Ishikawa (cell line): Measurements from ENCODE around the gene NR1D1.

Source experiments
- CEBPB ChIP-seq: IDR thresholded peaks from 2 replicates; pipeline ENCODE4 v1.6.1; 2012
- CREB1 ChIP-seq: IDR thresholded peaks from 2 replicates; pipeline ENCODE4 v1.6.1; 2012; ENCODE audit warnings: low read depth
- EGR1 ChIP-seq: IDR thresholded peaks from 2 replicates; pipeline ENCODE4 v1.6.1; 2012
- EP300 ChIP-seq: IDR thresholded peaks from 2 replicates; pipeline ENCODE4 v1.6.1; 2012; ENCODE audit warnings: borderline replicate concordance
- FOXM1 ChIP-seq: IDR thresholded peaks from 2 replicates; pipeline ENCODE4 v1.6.1; 2012; ENCODE audit warnings: low read depth, borderline replicate concordance
- NFIC ChIP-seq: IDR thresholded peaks from 2 replicates; pipeline ENCODE4 v1.6.1; 2012
- RAD21 ChIP-seq: IDR thresholded peaks from 2 replicates; pipeline ENCODE4 v1.6.1; 2012; ENCODE audit warnings: low read depth
- TAF1 ChIP-seq: IDR thresholded peaks from 2 replicates; pipeline ENCODE4 v1.6.1; 2012; ENCODE audit warnings: low read depth, mild to moderate bottlenecking
- TCF12 ChIP-seq: IDR thresholded peaks from 2 replicates; pipeline ENCODE4 v1.6.1; 2012; ENCODE audit warnings: low read depth
- TEAD4 ChIP-seq: IDR thresholded peaks from 2 replicates; pipeline ENCODE4 v1.6.1; 2012
- YY1 ChIP-seq: IDR thresholded peaks from 2 replicates; pipeline ENCODE4 v1.6.1; 2012; ENCODE audit warnings: low read depth
- ZBTB7A ChIP-seq: IDR thresholded peaks from 2 replicates; pipeline ENCODE4 v1.6.1; 2012; ENCODE audit warnings: low read depth
- TF ChIP-seq, protein P1 (sequence below): IDR thresholded peaks from 2 replicates; pipeline ENCODE4 v1.6.1; 2012
- TF ChIP-seq, protein P2 (sequence below): IDR thresholded peaks from 2 replicates; pipeline ENCODE4 v1.6.1; 2012; ENCODE audit warnings: low read depth, mild to moderate bottlenecking
- TF ChIP-seq, protein P3 (sequence below): IDR thresholded peaks from 2 replicates; pipeline ENCODE4 v1.6.1; 2012

Gene NR1D1

DNA sequence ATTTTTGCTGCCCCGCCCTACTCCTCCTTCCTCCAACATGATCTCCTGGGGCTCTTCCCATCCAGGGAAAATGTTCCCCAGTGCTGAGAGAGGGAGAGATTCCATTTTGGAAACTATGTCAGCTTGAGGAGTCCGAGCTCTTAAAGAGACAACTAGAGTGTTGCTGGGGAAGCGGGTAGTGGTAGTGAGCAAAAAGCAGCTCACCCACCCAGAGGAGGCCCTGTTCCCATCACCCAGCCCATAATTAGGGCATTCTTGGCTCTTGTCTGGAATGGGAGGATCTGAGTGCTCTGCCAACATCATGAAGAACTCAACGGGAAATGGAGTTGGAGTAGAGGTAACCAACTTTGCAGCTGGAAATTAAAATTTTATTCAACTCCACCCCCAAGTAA lies 12.3 kb upstream of the NR1D1 start:
- TF ChIP-seq CEBPB, result no peak
- TF ChIP-seq TAF1, result no peak
- TF ChIP-seq, protein P1, sequence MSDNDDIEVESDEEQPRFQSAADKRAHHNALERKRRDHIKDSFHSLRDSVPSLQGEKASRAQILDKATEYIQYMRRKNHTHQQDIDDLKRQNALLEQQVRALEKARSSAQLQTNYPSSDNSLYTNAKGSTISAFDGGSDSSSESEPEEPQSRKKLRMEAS, result no peak
- TF ChIP-seq, protein P2, sequence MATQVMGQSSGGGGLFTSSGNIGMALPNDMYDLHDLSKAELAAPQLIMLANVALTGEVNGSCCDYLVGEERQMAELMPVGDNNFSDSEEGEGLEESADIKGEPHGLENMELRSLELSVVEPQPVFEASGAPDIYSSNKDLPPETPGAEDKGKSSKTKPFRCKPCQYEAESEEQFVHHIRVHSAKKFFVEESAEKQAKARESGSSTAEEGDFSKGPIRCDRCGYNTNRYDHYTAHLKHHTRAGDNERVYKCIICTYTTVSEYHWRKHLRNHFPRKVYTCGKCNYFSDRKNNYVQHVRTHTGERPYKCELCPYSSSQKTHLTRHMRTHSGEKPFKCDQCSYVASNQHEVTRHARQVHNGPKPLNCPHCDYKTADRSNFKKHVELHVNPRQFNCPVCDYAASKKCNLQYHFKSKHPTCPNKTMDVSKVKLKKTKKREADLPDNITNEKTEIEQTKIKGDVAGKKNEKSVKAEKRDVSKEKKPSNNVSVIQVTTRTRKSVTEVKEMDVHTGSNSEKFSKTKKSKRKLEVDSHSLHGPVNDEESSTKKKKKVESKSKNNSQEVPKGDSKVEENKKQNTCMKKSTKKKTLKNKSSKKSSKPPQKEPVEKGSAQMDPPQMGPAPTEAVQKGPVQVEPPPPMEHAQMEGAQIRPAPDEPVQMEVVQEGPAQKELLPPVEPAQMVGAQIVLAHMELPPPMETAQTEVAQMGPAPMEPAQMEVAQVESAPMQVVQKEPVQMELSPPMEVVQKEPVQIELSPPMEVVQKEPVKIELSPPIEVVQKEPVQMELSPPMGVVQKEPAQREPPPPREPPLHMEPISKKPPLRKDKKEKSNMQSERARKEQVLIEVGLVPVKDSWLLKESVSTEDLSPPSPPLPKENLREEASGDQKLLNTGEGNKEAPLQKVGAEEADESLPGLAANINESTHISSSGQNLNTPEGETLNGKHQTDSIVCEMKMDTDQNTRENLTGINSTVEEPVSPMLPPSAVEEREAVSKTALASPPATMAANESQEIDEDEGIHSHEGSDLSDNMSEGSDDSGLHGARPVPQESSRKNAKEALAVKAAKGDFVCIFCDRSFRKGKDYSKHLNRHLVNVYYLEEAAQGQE, result no peak
- no peak for TF ChIP-seq EGR1
- TF ChIP-seq EP300, result no peak
- no peak for TF ChIP-seq YY1

DNA sequence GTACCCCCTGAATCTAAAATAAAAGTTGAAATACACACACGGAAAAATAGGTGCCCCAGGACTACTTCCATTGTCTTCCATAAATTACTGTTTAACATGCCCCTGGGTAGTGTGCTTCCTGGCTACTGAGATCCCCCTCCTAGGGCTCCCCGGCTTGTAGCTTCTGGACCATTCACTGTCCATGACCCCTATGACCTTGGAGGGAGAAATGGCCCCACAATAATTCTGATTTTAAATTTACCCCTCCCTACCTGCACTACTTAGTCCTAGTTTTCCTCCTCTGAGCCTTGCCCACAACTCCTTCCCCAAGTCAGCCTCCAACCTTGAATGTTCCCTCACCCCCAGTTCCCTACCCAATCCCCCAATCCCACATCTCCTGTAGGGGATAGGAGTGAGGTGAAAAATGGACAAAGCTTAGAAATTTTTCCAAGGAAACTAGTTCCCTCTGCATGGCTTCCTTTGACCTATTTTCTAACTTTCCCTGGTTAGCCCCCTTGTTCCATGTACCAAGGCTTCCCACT lies 11.9 kb upstream of the NR1D1 start:
- 0 out of 2 replicates have a peak, but pooled peaks have one; percentile 35 for TF ChIP-seq ZBTB7A
- TF ChIP-seq, protein P3, sequence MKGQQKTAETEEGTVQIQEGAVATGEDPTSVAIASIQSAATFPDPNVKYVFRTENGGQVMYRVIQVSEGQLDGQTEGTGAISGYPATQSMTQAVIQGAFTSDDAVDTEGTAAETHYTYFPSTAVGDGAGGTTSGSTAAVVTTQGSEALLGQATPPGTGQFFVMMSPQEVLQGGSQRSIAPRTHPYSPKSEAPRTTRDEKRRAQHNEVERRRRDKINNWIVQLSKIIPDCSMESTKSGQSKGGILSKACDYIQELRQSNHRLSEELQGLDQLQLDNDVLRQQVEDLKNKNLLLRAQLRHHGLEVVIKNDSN, result no peak

DNA sequence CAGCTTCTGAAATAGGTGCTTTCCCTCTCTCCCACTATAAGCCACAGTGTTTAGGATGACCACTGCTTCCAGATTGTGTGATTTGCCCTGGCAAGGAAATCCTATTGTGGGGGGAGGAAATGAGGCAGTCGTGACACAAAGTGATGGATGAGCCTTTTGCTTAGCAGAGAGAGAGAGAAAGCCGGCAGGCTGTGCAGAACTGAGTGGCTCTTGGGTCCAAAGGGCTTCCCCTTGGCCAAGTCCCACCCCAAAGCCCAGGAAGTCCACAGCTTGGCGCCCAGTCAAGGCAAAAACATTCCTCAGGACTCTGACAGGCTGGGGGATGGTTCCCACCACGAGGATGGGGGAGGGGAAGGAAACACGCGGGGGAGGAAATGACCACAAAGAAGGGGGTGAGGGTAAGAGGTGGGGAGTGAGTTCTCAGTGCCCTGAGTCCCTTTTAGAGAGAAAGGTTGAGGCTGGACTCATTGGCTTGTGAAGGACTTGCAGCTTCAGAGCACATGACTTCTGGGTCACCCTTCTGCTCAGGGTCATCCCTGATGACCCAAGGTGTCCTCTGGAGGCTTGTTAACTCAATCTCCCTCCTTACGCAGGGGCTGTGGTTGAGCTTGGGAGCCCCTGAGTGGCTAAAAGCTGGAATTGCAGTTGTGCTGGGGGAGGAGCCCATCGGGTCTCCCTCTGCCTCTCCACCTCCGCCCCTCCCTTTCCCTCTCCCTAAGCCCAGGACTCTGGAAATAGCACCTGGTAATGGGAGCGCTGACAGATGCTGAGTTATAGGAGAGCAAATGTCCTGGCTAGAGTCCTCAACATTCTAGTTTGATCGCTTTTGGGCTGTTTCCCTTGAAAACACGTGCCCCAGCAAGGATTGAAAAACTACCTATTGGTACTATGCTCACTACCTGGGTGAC lies 11.1 kb upstream of the NR1D1 start:
- TF ChIP-seq EP300 (no peak), TCF12 (peak; percentile 48; the same call in 1 of the 2 replicates), CEBPB (no peak), NFIC (no peak), RAD21 (peak; percentile 89), FOXM1 (no peak), ZBTB7A (no peak), TEAD4 (peak; percentile 10; the same call in 1 of the 2 replicates), CREB1 (no peak), EGR1 (no peak)
- TF ChIP-seq, protein P3, result no peak
- TF ChIP-seq, protein P1, result peak; percentile 21
- TF ChIP-seq, protein P2, result no peak

DNA sequence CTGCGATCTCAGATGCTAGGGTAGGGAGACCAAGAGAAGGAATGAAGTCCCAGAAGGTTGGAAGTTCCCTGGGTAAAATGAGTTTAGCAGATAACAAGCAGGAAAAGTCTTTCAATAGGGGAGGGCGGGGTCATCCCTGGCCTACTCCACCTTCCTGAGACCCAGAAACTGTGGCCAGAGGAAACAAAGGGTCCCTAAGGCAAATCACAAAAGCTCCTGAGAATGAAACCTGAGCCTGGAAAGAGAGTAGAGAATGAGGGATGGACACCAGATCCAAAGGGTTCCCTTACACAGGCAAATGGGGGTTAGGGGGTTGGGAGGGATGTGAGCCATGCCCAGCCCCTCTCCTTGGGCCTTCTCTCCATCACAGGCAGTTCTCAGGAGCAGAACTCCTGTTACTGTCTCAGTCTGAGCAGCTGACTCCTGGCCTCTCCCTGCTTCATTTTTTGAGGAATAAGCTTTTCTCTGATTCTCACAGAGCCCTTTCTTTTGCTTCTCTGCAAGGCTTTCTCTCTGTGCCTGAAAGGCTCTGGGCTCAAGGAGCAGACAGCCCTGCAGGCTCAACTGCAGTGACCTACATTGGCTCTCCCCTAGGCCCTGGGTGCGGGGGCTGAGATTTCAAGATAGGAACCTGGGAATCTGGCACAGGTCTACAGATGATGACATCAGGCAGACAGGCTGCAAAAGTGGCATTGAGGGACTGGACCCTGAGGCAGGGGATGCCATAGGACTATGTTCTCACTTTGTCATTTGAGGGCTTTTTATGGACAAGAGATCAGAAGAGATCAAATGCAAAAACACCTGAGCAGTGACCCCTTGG lies 9.8 kb upstream of the NR1D1 start:
- TF ChIP-seq FOXM1 (no peak), TAF1 (no peak), TEAD4 (no peak), ZBTB7A (no peak), CREB1 (no peak), EGR1 (no peak), YY1 (no peak), NFIC (no peak)
- TF ChIP-seq, protein P2, result no peak
- TF ChIP-seq, protein P1, result no peak
